Brain microvascular endothelial cell (primary cell): ENCODE results near the gene ADAMTS15.

Experiments used
- DNase-seq: peaks from one replicate; pipeline ENCODE4 v3.0.0-alpha.2; 2020
- H3K27ac ChIP-seq: fragments of 250-450 bp; sonication (Bioruptor Pico); 2 replicates; pipeline ENCODE4 v1.5.1; 2020; ENCODE audit warnings: mild to moderate bottlenecking, moderate library complexity
- H3K27me3 ChIP-seq: fragments of 250-450 bp; sonication (Bioruptor Pico); replicated peaks from 2 replicates; pipeline ENCODE4 v1.5.1; 2020; ENCODE audit warnings: mild to moderate bottlenecking
- H3K36me3 ChIP-seq: fragments of 250-450 bp; sonication (Bioruptor Pico); replicated peaks from 2 replicates; pipeline ENCODE4 v1.5.1; 2020; ENCODE audit warnings: mild to moderate bottlenecking
- H3K4me3 ChIP-seq: 2 replicates; pipeline ENCODE4 v1.5.1; 2011; ENCODE audit warnings: low read depth, mild to moderate bottlenecking, control low read depth, low read length, moderate library complexity
- in situ Hi-C: cut with HindIII; loops from 2 replicates; pipeline ENCODE4 v1.10.0; 2017; ENCODE audit warnings: low sequenced_read_pairs, low pct_ligation_motif_present
- TF ChIP-seq, protein P1 (sequence below): IDR thresholded peaks from 2 replicates; pipeline ENCODE4 v1.5.1; 2011; ENCODE audit warnings: low read depth, mild to moderate bottlenecking, moderate library complexity, low read length, control low read depth, inconsistent platforms; ENCODE audit errors: missing control alignments

ADAMTS15 gene

DNA sequence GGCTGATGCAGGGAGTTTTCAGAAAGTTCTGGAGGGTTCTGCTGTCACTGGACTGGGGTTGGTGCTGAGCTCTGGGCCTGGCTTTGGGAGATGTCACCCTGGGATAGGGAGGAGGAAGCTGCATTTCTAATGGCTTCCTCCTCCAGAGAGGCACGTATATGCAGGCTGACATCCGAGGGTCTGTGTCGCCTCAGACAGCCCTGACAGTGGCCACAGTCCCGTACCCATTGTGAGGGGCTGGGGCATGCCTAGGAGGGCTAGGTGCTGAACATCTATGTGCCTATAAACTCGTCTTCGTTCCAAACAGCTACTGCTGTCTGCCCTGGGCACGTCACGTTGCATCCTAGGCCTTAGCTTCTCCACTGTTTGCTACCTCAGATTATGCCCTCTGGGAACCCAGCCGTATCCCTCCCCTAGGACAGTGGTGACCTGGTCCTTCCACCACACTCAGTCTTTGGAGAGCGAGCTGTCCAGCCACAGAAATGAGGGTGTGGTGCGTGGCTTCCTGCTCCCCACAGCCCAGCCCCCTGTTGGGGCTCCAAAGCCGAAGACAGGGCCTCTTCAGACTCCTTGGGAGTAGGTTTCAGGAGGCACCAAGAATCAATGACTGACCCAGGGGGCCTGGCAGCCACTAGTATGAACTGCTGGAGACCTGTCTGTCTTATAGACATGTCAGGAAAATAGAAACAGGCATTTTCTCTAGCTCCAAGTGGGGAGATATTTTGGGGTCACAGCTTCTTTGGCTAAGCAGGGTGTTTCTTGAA is 26.4 kb downstream of the ADAMTS15 start:
- no peak for DNase-seq
- H3K36me3 ChIP-seq, result no peaks in the 10 kb centered on the region
- no peak overlapping the region for H3K4me3 ChIP-seq
- H3K27me3 ChIP-seq, result no peaks in the 10 kb centered on the region
- no peak overlapping the region for H3K27ac ChIP-seq
- in situ Hi-C loops, result no loop called here
- TF ChIP-seq, protein P1, sequence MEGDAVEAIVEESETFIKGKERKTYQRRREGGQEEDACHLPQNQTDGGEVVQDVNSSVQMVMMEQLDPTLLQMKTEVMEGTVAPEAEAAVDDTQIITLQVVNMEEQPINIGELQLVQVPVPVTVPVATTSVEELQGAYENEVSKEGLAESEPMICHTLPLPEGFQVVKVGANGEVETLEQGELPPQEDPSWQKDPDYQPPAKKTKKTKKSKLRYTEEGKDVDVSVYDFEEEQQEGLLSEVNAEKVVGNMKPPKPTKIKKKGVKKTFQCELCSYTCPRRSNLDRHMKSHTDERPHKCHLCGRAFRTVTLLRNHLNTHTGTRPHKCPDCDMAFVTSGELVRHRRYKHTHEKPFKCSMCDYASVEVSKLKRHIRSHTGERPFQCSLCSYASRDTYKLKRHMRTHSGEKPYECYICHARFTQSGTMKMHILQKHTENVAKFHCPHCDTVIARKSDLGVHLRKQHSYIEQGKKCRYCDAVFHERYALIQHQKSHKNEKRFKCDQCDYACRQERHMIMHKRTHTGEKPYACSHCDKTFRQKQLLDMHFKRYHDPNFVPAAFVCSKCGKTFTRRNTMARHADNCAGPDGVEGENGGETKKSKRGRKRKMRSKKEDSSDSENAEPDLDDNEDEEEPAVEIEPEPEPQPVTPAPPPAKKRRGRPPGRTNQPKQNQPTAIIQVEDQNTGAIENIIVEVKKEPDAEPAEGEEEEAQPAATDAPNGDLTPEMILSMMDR, result no peak

DNA sequence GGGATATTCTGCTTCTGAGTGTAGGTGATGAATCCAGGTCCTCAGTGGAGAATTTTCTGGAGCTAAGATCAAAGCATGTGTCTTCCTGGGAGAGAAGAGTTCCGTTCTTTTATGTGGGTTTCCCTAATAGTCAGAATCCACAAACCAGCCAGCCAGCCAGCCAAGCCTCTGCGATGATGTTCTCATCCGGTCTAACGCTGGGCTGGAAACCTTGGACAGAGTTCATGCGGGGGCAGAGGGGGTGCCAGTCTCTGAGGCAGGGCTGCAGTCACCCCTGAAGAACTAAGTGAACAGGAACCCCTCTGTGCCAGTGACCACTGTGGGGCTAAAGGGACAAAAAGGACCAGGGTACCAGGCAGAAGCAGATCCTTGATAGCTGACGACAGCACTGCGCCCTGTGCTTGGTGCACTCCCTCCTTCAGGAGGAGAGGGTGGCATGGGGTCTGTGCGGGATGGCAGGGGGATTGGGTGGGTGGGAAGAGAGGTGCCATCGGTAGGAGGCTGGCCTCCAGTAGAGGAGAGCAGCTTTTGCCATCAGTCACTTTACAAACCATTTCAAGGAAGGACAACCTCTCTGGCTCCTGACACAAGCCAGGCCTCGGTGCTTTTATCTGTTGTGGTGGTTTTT is 27.1 kb downstream of the ADAMTS15 start:
- Histone ChIP-seq H3K27ac (no peak overlapping the region), H3K27me3 (no peaks in the 10 kb centered on the region), H3K4me3 (no peak overlapping the region), H3K36me3 (no peaks in the 10 kb centered on the region)
- TF ChIP-seq, protein P1, result no peak
- in situ Hi-C loops, result no loop called here
- DNase-seq, result no peak

DNA sequence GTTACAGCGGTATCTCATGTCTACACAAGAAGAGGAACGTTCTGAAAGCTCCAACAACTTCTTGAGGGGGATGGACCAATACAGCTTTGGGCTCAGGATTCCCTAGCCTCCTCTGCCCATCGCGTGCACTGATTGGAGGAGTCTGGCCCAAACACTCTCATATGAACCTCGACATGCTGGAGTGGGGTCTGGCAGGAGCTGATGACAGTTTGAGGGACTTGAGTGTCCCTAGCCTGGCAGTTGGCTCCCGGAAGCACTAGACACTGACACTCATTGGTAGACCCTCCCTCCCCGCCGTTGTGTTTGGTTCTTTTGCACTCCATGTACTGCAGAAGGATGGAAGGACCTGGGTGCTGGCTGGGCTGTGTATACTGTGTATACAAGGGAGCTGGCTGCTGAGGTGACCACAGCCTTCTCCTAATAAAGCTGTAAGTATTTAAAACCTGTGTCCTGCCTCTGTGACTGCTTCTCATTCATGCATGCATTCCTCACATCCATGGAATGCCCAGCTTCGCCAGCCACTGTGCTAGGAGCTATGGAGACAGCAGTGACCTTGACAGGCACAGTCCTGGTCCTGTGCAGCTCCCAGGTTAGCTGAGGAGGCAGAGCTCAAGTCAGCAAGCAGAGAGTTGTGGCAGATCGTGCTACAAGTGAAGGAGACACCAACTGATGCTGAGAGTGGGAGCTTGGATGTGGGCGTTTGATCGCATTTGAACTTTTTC is 27.9 kb downstream of the ADAMTS15 start:
- in situ Hi-C loops, result no loop called here
- TF ChIP-seq, protein P1, result no peak
- Histone ChIP-seq H3K27ac (no peak overlapping the region), H3K4me3 (no peak overlapping the region), H3K36me3 (no peaks in the 10 kb centered on the region), H3K27me3 (no peaks in the 10 kb centered on the region)
- no peak for DNase-seq

DNA sequence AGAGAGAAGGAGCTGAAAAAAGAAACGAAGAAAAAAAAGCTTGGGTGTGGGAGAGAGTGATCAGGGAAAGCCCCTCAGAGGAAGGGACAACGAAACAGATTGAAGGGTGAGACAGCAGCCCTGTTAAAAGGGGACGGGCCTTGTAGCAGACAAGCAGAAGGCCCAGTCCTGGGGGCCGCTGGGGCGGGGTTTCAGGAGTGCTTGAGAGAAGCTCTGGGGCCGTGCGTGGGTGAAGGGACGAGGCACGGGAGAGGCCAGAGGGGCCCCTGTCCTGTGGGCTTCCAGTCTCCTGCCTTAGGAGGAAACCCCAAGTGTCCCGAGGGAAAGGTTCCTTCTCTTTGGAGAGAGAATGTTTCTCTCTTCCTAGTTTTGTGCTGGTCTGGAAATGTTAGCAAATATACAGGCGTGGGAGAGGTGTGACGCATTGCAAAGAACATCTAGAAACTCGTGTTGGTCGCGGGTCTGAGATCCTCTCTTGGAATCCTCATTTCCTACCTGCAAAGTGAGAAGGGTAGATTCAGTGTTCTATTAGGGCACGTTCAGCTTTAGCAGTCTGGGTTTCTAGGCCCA is 28.6 kb downstream of the ADAMTS15 start:
- Histone ChIP-seq H3K36me3 (no peaks in the 10 kb centered on the region), H3K4me3 (no peak overlapping the region), H3K27me3 (no peaks in the 10 kb centered on the region), H3K27ac (no peak overlapping the region)
- TF ChIP-seq, protein P1, result no peak
- no peak for DNase-seq
- in situ Hi-C loops, result no loop called here

DNA sequence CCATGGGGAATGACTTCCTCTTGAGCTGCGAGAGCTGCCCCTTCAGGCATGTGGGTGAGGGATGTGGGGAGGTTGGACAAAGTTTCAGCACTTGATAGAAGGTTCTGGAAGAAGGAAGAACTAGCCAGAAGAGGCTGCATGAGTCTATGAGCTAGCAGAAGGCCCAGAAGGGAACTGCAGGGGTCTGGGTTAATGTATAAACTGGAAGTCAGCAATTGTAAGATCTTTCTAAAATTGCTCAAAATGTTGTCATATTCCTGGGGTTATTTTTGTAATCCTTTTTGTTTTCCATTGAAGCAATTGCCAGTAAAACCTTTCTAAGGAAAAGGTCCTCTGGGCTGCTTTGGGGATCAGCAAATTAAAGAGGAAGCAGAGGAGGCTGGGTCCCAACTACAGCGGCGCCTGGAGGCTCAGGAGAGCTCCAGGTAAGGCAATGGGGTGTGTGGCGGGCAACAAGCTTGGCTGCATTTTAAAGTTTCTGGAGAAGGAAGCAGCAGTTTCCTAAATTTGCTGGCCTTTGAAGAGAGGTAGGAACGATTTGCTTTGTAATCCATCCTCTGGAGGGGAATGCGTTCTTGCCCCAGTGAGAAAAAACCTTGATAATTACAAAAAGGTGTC is 29.2 kb downstream of the ADAMTS15 start:
- no peak for DNase-seq
- Histone ChIP-seq H3K4me3 (no peak overlapping the region), H3K27me3 (no peaks in the 10 kb centered on the region), H3K36me3 (no peaks in the 10 kb centered on the region), H3K27ac (peak overlapping the region; percentile 81)
- in situ Hi-C loops, result no loop called here
- TF ChIP-seq, protein P1, result no peak
